ENCODE measurements around the gene PLAC8L1. TPM values are rescaled to one million over a fixed set of nuclear protein-coding genes. Genes with fewer than 3 reads are reported as not detected.

The PLAC8L1 gene
- total RNA-seq, 1 experiment from 2014 or later = 0.52 TPM

DNA sequence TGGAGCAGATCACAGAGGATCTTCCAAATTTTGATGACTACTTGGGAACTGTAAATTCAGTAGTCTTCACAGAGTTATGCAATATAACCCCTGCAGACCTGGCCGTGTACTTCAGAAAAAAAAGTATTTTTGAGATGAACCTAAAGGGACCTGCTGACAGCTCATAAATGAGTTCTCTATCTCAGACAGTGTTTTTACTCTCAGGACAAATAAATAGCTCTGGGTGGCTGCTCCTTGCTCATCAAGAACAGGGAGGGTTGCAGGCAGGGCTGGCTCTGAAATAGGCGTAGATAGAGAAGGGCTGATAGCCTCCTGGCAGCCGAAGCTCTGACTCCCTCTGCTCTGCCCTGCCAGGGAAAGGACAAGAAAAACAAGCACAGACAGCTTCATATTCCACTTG is 64.8 kb downstream of the PLAC8L1 start:
- Histone ChIP-seq H2BK120ac (ENCODE audit: low read depth, low read length, poor library complexity, severe bottlenecking) (no peak overlapping the region), H3K27ac (ENCODE audit: insufficient read length, low read depth, low read length) (no peak overlapping the region), H4K8ac (replicated peaks; ENCODE audit: insufficient read length, low read depth, low read length) (no peak overlapping the region), H3K27me3 (ENCODE audit: insufficient read depth, low read length) (no peaks in the 10 kb centered on the region), H3K4me2 (ENCODE audit: insufficient read depth, insufficient read length, low read length) (no peak overlapping the region), H2BK20ac (ENCODE audit: low read depth, low read length, poor library complexity, severe bottlenecking) (no peak overlapping the region), H3K23ac (ENCODE audit: insufficient read length, low read depth, low read length) (no peak overlapping the region), H3K4ac (ENCODE audit: low read depth, low read length) (no peak overlapping the region), H3K56ac (ENCODE audit: insufficient read length, low read depth, low read length) (no peak overlapping the region), H4K20me1 (ENCODE audit: control insufficient read depth, insufficient read depth, insufficient read length) (no peaks in the 10 kb centered on the region), H2AK5ac (ENCODE audit: insufficient read length, low read length) (no peak overlapping the region), H3K14ac (ENCODE audit: insufficient read depth, low read length) (no peak overlapping the region), H3K79me2 (ENCODE audit: insufficient read depth, low read length) (no peaks in the 10 kb centered on the region), H3K9me3 (ENCODE audit: control insufficient read depth, low read depth, low read length) (no peaks in the 10 kb centered on the region), H3K23me2 (ENCODE audit: insufficient read length, low read depth, low read length, poor library complexity, severe bottlenecking) (no peaks in the 10 kb centered on the region), H4K91ac (ENCODE audit: insufficient read length, low read depth, low read length) (no peak overlapping the region), H2BK5ac (ENCODE audit: insufficient read length, low read length) (no peak overlapping the region), H3T11ph (ENCODE audit: low read length) (no peak overlapping the region), H2AFZ (ENCODE audit: low read length) (no peak overlapping the region), H3K9ac (ENCODE audit: extremely low read depth, insufficient read length, low read length) (no peak overlapping the region), H4K5ac (ENCODE audit: insufficient read length, low read depth, low read length) (no peak overlapping the region), H2BK15ac (ENCODE audit: low read depth, low read length) (no peak overlapping the region), H3K18ac (ENCODE audit: insufficient read length, low read depth, low read length) (no peak overlapping the region), H3K79me1 (ENCODE audit: insufficient read depth, low read depth, low read length, poor library complexity, severe bottlenecking) (no peaks in the 10 kb centered on the region), H3K4me1 (ENCODE audit: insufficient read depth, low read length) (no peaks in the 10 kb centered on the region), H2BK12ac (ENCODE audit: insufficient read length, low read depth, low read length) (no peak overlapping the region)
- DNase-seq = no peak
- peaks cover 8 to 11% of the 10 kb centered on the region in 2 experiments; a peak in 3 of 4 replicates for H3K4me1 Mint-ChIP-seq
- WGBS (ENCODE audit: extremely low coverage, insufficient read length, low lambda C conversion rate) = no CpG with 5 or more reads among the region's 3 CpGs
- TF ChIP-seq, protein P1, sequence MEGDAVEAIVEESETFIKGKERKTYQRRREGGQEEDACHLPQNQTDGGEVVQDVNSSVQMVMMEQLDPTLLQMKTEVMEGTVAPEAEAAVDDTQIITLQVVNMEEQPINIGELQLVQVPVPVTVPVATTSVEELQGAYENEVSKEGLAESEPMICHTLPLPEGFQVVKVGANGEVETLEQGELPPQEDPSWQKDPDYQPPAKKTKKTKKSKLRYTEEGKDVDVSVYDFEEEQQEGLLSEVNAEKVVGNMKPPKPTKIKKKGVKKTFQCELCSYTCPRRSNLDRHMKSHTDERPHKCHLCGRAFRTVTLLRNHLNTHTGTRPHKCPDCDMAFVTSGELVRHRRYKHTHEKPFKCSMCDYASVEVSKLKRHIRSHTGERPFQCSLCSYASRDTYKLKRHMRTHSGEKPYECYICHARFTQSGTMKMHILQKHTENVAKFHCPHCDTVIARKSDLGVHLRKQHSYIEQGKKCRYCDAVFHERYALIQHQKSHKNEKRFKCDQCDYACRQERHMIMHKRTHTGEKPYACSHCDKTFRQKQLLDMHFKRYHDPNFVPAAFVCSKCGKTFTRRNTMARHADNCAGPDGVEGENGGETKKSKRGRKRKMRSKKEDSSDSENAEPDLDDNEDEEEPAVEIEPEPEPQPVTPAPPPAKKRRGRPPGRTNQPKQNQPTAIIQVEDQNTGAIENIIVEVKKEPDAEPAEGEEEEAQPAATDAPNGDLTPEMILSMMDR (conservative IDR thresholded peaks at IDR 0.05) = no peak
- no peak overlapping the region for H3K4me3 Mint-ChIP-seq
- peaks cover 2% of the 10 kb centered on the region; the same call in 1 of the 2 replicates for H3K27me3 Mint-ChIP-seq (ENCODE audit: low read depth)
- no peaks in the 10 kb centered on the region; a peak in 1 of 5 replicates for H3K9me3 Mint-ChIP-seq
- H3K27ac Mint-ChIP-seq = peak overlapping the region in 1 of 3 experiments; percentile 11; a peak in 1 of 7 replicates
- H3K36me3 Mint-ChIP-seq (ENCODE audit: insufficient read depth in 1 of 3, low read depth in 3 of 3) = no peaks in the 10 kb centered on the region; a peak in 1 of 7 replicates
